ENCODE data around the gene SPATA9. TPM values are rescaled to one million over a fixed set of nuclear protein-coding genes. Genes with fewer than 3 reads are reported as not detected.

SPATA9 gene
- total and polyA plus RNA-seq, 9 of the 15 experiments (the other 6 are each of a cell fraction or from before 2014, with no cell fraction given): 0.16 to 5.5 (median 0.39) TPM; not detected in 3

DNA sequence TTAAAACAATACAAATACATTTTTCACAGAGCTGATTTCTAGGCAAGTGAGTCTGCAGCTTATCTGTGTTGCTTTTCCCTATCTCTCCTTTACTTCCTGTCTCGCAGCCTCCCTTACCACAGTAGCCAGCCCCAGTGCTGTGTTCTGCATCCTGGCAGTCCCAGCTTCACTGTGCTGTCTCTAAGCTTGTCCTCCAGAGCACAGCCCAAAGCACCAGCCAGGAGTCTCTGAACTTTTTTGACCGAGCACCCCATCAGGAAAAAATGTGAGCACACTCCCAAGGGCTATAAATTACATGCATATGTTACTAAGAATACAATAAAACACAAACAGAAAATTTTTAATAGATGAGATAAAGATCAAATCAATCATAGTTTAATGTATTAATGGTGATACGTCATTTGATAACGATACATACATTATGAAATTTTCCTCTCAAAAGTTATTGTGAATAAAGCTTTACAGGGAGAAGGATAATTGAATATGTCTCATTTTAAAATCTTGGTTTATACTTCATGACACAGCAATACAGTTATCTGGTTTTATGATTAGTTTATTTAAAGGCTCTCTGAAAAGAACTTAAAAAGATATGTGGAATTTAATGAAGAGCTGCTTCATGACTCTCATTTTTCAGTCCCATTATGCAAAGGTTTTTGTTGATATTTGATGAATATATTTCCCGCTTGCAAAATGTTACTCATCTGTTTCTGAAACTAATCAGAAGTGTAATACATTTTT, 41.0 kb upstream of the SPATA9 start:
- Histone ChIP-seq H3K36me3 (ENCODE audit: control insufficient read depth, insufficient read depth, low read length) (no peaks in the 10 kb centered on the region), H3K27me3 (ENCODE audit: control insufficient read depth in 2 of 2, insufficient read depth in 2 of 2, low read length in 2 of 2) (no peaks in the 10 kb centered on the region), H3K4me3 (no peak overlapping the region), H3K9ac (ENCODE audit: insufficient read depth in 1 of 2, low read depth in 2 of 2, low read length in 2 of 2) (peak overlapping the region; percentile 36 to 49; a peak in 2 of 4 replicates), H2AFZ (ENCODE audit: low read depth, low read length) (peak overlapping the region; percentile 58; the same call in 1 of the 2 replicates), H4K20me1 (replicated peaks; ENCODE audit: control insufficient read depth, insufficient read depth, low read length) (no peaks in the 10 kb centered on the region), H3K9me3 (replicated peaks; ENCODE audit: control insufficient read depth, insufficient read depth, low read depth, low read length) (no peaks in the 10 kb centered on the region), H3K9me1 (ENCODE audit: control insufficient read depth, insufficient read depth, low read length) (no peaks in the 10 kb centered on the region), H3K4me1 (replicated peaks in 1 of 2; ENCODE audit: control insufficient read depth in 2 of 2, insufficient read depth in 2 of 2, low read length in 2 of 2) (peaks cover 30 to 73% of the 10 kb centered on the region in 2 experiments), H3K27ac (ENCODE audit: extremely low read depth, low read depth, low read length) (peak overlapping the region; percentile 68; the same call in 2 of the 3 replicates), H3K79me2 (ENCODE audit: control insufficient read depth, insufficient read depth, low read length) (no peaks in the 10 kb centered on the region; the same call in 2 of the 3 replicates), H3K4me2 (ENCODE audit: insufficient read depth, low read length) (peak overlapping the region; percentile 44)
- ChIA-PET CTCF (ENCODE audit: low intra/inter-chr PET ratio) (no interaction called here), POLR2A (interaction anchor here (0.6 to 6.1 kb wide), 11 partner anchors 8 to 79 kb away, joined by 3 to 41 read pairs (median 3); no protein-coding TSS in a partner anchor)
- FAIRE-seq (peak; percentile 92), ATAC-seq (peak; percentile 86), DNase-seq (ENCODE audit: extremely low read depth in 1 of 4, low spot score in 3 of 4) (peak; percentile 39 to 89 (median 64))
- BruUV-seq (replicated peaks): no TSS peak
- intact Hi-C loops (cut with micrococcal nuclease): loop anchor here (10.0 kb wide), 2 partner anchors 169 to 211 kb away; partner anchors contain the start of genes ARSK and SKIC3
- in situ Hi-C loops (cut with MboI): no loop called here
- WGBS (ENCODE audit: insufficient coverage, low coverage, missing lambda C conversion rate): 14% methylated on average over 5 of the region's 5 CpGs
- TF ChIP-seq, protein P1, sequence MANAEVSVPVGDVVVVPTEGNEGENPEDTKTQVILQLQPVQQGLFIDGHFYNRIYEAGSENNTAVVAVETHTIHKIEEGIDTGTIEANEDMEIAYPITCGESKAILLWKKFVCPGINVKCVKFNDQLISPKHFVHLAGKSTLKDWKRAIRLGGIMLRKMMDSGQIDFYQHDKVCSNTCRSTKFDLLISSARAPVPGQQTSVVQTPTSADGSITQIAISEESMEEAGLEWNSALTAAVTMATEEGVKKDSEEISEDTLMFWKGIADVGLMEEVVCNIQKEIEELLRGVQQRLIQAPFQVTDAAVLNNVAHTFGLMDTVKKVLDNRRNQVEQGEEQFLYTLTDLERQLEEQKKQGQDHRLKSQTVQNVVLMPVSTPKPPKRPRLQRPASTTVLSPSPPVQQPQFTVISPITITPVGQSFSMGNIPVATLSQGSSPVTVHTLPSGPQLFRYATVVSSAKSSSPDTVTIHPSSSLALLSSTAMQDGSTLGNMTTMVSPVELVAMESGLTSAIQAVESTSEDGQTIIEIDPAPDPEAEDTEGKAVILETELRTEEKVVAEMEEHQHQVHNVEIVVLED (CRISPR knock-in tag; IDR thresholded peaks at IDR 0.05): no peak
- TF ChIP-seq SMARCB1 (IDR thresholded peaks at IDR 0.05; ENCODE audit: insufficient read length, low read depth): peak; percentile 14
- TF ChIP-seq HNRNPH1 (optimal IDR thresholded peaks at IDR 0.05; ENCODE audit: low read depth, low read length): no peak
- TF ChIP-seq, protein P2, sequence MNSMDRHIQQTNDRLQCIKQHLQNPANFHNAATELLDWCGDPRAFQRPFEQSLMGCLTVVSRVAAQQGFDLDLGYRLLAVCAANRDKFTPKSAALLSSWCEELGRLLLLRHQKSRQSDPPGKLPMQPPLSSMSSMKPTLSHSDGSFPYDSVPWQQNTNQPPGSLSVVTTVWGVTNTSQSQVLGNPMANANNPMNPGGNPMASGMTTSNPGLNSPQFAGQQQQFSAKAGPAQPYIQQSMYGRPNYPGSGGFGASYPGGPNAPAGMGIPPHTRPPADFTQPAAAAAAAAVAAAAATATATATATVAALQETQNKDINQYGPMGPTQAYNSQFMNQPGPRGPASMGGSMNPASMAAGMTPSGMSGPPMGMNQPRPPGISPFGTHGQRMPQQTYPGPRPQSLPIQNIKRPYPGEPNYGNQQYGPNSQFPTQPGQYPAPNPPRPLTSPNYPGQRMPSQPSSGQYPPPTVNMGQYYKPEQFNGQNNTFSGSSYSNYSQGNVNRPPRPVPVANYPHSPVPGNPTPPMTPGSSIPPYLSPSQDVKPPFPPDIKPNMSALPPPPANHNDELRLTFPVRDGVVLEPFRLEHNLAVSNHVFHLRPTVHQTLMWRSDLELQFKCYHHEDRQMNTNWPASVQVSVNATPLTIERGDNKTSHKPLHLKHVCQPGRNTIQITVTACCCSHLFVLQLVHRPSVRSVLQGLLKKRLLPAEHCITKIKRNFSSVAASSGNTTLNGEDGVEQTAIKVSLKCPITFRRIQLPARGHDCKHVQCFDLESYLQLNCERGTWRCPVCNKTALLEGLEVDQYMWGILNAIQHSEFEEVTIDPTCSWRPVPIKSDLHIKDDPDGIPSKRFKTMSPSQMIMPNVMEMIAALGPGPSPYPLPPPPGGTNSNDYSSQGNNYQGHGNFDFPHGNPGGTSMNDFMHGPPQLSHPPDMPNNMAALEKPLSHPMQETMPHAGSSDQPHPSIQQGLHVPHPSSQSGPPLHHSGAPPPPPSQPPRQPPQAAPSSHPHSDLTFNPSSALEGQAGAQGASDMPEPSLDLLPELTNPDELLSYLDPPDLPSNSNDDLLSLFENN (IDR thresholded peaks at IDR 0.05; ENCODE audit: low read depth in 2 of 2, low read length in 2 of 2): 0 out of 4 replicates have a peak, but pooled peaks of 1 of the 2 experiments have one; percentile 14
- 0 out of 4 replicates have a peak, but pooled peaks of 1 of the 2 experiments have one; percentile 28 for TF ChIP-seq ETV6 (IDR thresholded peaks at IDR 0.05; ENCODE audit: borderline replicate concordance in 1 of 2, low read depth in 2 of 2, low read length in 1 of 2)
- TF ChIP-seq ETV6 (CRISPR knock-in tag; IDR thresholded peaks at IDR 0.05; ENCODE audit: borderline replicate concordance): no peak
- TF ChIP-seq BCOR (IDR thresholded peaks at IDR 0.05): peak; percentile 60
- TF ChIP-seq, protein P3, sequence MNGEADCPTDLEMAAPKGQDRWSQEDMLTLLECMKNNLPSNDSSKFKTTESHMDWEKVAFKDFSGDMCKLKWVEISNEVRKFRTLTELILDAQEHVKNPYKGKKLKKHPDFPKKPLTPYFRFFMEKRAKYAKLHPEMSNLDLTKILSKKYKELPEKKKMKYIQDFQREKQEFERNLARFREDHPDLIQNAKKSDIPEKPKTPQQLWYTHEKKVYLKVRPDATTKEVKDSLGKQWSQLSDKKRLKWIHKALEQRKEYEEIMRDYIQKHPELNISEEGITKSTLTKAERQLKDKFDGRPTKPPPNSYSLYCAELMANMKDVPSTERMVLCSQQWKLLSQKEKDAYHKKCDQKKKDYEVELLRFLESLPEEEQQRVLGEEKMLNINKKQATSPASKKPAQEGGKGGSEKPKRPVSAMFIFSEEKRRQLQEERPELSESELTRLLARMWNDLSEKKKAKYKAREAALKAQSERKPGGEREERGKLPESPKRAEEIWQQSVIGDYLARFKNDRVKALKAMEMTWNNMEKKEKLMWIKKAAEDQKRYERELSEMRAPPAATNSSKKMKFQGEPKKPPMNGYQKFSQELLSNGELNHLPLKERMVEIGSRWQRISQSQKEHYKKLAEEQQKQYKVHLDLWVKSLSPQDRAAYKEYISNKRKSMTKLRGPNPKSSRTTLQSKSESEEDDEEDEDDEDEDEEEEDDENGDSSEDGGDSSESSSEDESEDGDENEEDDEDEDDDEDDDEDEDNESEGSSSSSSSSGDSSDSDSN (IDR thresholded peaks at IDR 0.05; ENCODE audit: borderline replicate concordance in 1 of 2, low read depth in 2 of 2, low read length in 2 of 2): 0 out of 4 replicates have a peak, but pooled peaks of 1 of the 2 experiments have one; percentile 59
- peak; percentile 64 for TF ChIP-seq MAFG (tag; conservative IDR thresholded peaks at IDR 0.05)
- no peak for TF ChIP-seq TEAD2 (tag; IDR thresholded peaks at IDR 0.05)
- TF ChIP-seq RBM34 (IDR thresholded peaks at IDR 0.05; ENCODE audit: borderline replicate concordance, insufficient read depth, low read length): no peak
